Measurements from ENCODE around the gene NDUFA11.
"Not testable (repeated sequence)": the region's sequence is repeated elsewhere in the genome, so short reads cannot be mapped to it uniquely, and the experiment has no call there.

The NDUFA11 gene

GRCh38 chr19:5884065-5884811, 19.4 kb downstream of the NDUFA11 start:
- DNase-seq: not testable (repeated sequence)

GRCh38 chr19:5883157-5883873, 20.3 kb downstream of the NDUFA11 start:
- not testable (repeated sequence) for DNase-seq

- no peak for DNase-seq
Observed at GRCh38 chr19:5882421-5882968, 21.1 kb downstream of the NDUFA11 start.

DNA sequence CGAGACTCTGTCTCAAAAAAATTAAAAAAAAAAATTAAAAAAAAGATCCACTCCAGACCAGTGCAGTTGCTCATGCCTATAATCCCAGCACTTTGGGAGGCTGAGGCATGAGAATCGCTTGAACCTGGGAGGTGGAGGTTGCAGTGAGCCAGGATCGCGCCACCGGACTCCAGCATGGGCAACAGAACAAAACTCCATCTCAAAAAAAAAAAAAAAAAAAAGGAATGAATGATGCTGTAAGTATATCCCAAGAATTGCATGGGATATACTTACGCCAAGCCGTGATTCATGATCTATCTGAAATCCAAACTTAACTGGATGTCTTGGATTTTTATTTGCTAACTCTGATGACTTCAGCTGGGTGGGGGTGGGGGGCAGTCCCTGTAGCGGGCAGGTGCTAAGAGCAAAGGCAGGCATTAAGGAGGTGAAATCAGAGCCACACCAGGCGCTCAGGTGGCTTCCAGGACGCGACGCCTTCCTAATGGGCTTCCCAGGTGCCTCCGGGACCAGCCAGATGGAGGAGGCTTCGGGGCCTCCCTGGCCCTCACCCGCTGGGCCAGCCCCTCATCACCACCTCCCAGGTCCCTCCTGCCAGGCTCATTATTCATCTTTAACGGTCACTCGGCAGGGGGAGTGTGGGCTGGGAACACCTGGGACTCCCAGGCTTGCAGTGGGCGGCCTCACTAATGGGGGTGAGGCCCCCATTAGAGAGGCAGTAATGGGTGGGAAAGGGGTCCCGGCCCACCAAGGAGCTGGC, 21.9 kb downstream of the NDUFA11 start:
- DNase-seq: no peak

GRCh38 chr19:5880604-5881078, 22.9 kb downstream of the NDUFA11 start:
- no peak for DNase-seq

- DNase-seq: no peak
Observed at GRCh38 chr19:5880196-5880595, 23.4 kb downstream of the NDUFA11 start.

GRCh38 chr19:5877882-5878281, 25.7 kb downstream of the NDUFA11 start:
- DNase-seq: no peak

- DNase-seq: no peak
Observed at GRCh38 chr19:5877427-5877826, 26.2 kb downstream of the NDUFA11 start.

DNA sequence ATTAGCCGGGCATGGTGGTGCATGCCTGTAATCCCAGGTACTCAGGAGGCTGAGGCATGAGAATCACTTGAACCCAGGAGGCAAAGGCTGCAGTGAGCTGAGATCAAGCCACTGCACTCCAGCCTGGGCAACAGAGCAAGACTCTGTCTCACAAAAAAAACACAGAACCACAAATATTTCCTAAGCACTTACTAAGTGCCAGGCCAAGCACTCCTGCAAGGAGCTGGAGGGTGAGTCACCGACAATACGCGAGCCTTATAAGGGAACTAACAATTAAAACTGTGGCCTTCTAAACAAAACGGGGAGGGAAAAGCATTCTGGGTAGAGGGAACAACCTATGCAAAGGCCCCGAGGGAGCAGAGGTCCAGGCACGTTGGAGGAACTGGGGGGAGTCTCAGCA, 29.1 kb downstream of the NDUFA11 start:
- not testable (repeated sequence) for DNase-seq

DNA sequence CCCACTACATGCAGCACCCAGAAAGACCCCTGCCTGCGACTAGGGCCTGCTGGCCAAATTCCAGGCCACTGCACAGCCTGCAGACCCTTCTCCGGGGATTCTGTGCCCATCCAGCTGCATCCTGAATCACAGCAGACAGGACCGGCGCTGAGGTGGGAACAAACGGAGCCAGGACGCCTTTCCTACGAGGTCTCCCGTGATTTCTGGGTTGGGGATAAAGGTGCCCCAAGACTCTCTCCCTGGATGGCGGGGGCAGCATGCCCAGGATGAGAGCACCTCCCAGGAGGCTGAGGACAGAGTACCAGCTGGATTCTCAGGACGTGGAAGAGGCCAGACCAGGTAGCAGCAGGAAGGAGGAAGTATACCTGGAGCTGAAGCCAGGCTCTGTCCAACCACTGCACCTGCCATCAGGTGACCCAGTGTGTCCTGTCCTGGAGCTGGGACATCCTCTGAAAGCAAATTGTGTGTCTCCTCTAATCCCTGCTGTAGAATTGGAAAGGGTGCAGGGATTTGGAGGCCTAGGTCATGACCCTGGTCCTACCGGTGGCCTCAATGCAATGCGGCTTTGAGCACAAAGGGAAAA, 29.9 kb downstream of the NDUFA11 start:
- no peak for DNase-seq

DNA sequence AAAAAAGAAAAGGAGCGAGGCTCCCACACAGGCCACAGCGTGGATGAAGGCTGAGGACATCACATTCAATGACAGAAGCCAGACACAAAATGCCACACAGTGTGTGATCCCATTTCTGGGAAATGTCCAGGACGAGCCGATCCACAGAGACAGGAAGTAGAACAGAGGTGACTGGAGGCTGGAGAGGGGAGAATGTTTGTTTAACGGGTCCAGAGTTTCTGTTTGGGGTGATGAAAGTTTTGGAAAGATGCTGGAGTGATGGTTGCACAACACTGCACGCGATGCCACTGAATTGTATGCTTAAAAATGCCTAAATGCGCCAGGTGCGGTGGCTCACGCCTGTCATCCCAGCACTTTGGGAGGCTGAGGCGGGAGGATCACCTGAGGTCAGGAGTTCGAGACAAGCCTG, 32.6 kb downstream of the NDUFA11 start:
- DNase-seq: no peak

DNA sequence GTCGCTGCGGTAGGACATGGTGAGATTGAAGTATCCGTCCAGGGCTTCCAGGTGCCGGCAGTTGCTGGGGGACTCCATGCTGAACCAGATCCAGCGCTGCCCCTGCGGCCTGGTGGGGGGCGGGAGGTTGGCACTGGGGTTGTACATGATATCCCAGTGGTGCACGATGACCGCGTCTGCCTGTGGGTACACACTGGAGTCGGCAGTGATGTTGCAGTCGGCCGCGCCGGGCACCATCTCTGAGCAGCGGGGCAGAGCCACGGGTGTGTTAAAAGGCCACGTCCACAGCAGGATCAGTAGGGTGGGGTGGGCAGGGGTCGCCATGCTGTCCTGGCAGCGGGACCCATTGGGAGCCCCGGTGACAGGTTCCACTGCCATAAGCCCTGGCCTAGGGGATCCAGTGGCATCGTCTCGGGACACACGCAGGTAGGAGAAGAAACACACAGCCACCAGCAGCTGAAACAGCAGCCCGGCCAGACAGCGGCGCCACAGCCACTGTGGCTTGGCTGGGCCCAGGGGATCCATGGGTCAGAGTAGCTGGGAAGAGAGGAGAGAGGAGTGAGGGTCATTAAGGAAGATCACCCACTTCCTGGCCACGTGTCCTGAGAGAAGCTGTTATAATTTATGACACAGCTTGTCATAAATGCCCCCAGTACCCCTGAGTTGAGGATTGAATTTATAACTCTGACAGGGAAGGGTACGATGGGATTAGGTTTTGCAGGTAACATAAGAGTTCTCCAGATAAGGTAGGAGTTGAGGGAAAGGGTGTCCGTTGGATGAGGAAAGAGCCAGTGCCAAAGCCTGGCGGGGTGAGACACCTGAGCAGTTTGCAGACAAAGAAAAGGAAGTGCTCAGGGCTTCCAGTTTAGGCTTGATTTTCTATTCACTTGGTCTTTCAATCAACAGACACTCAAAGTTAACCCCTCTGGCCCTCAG, 36.1 kb downstream of the NDUFA11 start:
- DNase-seq: no peak

DNA sequence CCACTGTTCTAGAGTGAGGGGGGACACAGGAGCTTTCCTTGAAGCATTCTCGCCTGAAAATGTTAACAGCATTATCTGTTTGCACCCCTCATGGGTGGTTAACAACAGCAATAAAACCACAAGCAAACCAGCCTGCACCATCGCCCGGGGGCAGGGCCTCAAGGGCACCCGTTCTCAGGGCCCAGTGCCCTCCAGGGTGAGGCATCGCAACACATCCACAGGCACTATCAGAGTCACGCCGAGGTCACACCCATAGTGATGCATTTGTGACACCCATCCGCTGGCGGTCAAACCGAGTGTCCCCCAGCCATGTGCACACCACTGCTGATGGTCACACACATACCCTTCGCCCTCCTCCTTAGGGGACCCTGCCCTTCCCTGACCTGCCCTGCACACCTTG, 37.8 kb downstream of the NDUFA11 start:
- DNase-seq: no peak

DNA sequence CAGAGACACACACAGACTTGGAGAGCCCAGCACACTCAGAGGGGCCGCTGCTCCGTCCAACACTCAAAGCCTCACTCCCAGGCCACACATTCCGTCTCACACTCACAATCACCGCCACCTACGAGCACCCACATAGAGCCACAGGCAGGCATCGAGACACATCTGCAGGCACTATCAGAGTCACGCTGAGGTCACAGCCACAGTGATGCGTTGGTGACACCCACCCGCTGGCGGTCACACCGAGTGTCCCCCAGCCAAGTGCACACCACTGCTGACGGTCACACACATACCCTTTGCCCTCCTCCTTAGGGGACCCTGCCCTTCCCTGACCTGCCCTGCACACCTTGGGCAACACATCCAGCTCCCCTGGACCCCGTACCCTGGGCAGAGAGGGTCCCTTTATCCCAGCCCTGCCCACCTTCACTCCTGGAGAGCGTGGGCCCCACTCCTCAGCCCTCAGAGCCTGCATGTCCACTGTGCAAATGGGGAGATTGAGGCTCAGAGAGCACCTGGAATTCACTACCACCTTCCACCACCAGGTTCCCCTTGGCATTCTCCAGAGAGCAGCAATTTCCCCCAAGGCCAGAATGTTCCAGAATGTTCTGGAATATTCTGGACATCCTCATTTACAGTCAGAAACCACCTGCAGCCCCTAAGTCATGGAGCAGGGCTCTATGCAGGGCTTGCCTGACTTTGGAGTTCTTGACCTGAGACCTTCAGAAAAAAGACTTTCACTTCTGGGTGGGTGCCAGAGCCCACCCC, 38.7 kb downstream of the NDUFA11 start:
- no peak for DNase-seq

DNA sequence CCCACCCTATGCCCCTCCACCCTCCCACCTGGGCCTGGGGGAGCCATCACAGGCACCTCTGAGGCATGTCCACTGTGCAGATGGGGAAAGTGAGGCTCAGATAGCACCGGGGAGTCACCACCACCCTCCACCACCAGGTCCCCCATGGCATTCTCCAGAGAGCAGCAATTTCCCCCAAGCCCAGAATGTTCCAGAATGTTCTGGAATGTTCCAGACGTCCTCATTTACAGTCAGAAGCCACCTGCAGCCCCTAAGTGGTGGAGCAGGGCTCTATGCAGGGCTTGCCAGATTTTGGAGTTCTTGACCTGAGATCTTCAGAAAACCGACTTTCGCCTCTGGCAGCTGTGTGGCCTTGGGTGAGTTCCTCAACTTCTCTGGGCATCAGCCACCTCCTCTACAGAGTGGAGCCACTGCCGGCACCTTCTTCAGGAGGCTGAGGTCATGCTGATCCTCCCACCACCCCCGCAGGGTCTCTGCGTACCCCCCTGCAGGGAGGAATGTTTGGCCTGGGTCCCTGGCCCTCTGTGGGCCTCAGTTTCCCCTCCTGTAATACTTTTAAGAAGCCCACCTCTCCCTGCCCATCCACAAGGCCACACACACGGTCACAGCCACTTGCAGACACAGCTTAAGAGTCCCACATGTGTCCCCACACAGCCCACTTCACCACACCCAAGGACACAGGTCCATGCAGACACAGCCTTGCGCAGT, 39.4 kb downstream of the NDUFA11 start:
- no peak for DNase-seq

- DNase-seq: no peak
Observed at GRCh38 chr19:5863030-5863665, 40.4 kb downstream of the NDUFA11 start.

DNA sequence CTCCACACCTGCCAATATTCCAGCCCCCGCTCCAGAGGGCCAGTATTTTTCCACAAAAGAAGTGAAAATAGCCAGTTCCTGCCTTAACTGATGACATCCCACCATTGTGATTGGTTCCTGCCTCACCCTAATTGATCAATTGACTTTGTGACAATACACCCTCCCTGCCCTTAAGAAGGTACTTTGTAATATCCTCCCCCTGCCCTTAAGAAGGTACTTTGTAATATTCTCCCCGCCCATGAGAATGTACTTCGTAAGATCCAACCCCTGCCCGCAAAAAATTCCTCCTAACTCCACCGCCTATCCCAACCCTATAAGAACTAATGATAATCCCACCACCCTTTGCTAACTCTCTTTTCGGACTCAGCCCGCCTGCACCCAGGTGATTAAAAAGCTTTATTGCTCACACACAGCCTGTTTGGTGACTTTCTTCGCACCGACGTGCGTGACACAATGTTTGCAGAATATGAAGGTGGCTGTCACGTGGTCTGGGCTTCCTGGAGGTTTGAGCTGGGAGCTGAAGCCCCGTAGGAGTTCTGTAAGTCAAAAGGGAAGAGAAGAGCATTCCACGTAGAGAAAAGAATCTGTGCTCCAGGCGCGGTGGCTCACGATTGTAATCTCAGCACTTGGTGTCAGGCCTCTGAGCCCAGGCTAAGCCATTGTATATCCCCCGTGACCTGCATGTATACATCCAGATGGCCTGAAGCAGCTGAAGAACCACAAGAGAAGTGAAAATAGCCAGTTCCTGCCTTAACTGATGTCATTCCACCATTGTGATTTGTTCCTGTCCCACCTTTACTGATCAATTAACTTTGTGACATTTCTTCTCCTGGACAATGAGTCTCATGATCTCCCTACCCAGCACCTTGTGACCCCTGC, 46.1 kb downstream of the NDUFA11 start:
- DNase-seq: no peak

GRCh38 chr19:5855151-5855550, 48.4 kb downstream of the NDUFA11 start:
- DNase-seq: not testable (repeated sequence)

- DNase-seq: not testable (repeated sequence)
Observed at GRCh38 chr19:5854121-5854520, 49.5 kb downstream of the NDUFA11 start.
